ENCODE data around the gene PTPRCAP.
"Not testable (repeated sequence)": the region's sequence is repeated elsewhere in the genome, so short reads cannot be mapped to it uniquely, and the experiment has no call there.

The PTPRCAP gene

GRCh38 chr11:67465530-67465929, 28.0 kb upstream of the PTPRCAP start:
- in situ Hi-C loops (cut with HindIII; ENCODE audit: low sequenced_read_pairs): not testable (repeated sequence)

- in situ Hi-C loops (cut with HindIII; ENCODE audit: low sequenced_read_pairs): no loop called here
Observed at GRCh38 chr11:67465189-67465510, 27.7 kb upstream of the PTPRCAP start.

- in situ Hi-C loops (cut with HindIII; ENCODE audit: low sequenced_read_pairs): no loop called here
Observed at GRCh38 chr11:67464411-67465188, 27.1 kb upstream of the PTPRCAP start.

- in situ Hi-C loops (cut with HindIII; ENCODE audit: low sequenced_read_pairs): no loop called here
Observed at GRCh38 chr11:67463680-67464410, 26.4 kb upstream of the PTPRCAP start.

GRCh38 chr11:67463186-67463585, 25.7 kb upstream of the PTPRCAP start:
- in situ Hi-C loops (cut with HindIII; ENCODE audit: low sequenced_read_pairs): no loop called here

- in situ Hi-C loops (cut with HindIII; ENCODE audit: low sequenced_read_pairs): no loop called here
Observed at GRCh38 chr11:67458266-67458665, 20.8 kb upstream of the PTPRCAP start.

- in situ Hi-C loops (cut with HindIII; ENCODE audit: low sequenced_read_pairs): no loop called here
Observed at GRCh38 chr11:67457453-67457852, 20.0 kb upstream of the PTPRCAP start.

- in situ Hi-C loops (cut with HindIII; ENCODE audit: low sequenced_read_pairs): no loop called here
Observed at GRCh38 chr11:67456068-67456705, 18.7 kb upstream of the PTPRCAP start.

GRCh38 chr11:67455054-67455453, 17.6 kb upstream of the PTPRCAP start, which contains the start of gene CABP4:
CABP4 (plus strand) TSS chr11:67455354; CDS start chr11:67455424, 70 bp downstream.
- in situ Hi-C loops (cut with HindIII; ENCODE audit: low sequenced_read_pairs): no loop called here

- in situ Hi-C loops (cut with HindIII; ENCODE audit: low sequenced_read_pairs): no loop called here
Observed at GRCh38 chr11:67453816-67454732, 16.6 kb upstream of the PTPRCAP start.

- in situ Hi-C loops (cut with HindIII; ENCODE audit: low sequenced_read_pairs): no loop called here
Observed at GRCh38 chr11:67452141-67452952, 14.9 kb upstream of the PTPRCAP start, which contains the start of gene GPR152. GPR152 (minus strand) TSS chr11:67452729; CDS start chr11:67452724, 5 bp downstream.

- in situ Hi-C loops (cut with HindIII; ENCODE audit: low sequenced_read_pairs): no loop called here
Observed at GRCh38 chr11:67451658-67451976, 14.1 kb upstream of the PTPRCAP start.

GRCh38 chr11:67450796-67451657, 13.5 kb upstream of the PTPRCAP start:
- in situ Hi-C loops (cut with HindIII; ENCODE audit: low sequenced_read_pairs): no loop called here

- in situ Hi-C loops (cut with HindIII; ENCODE audit: low sequenced_read_pairs): no loop called here
Observed at GRCh38 chr11:67449116-67449844, 11.8 kb upstream of the PTPRCAP start.

GRCh38 chr11:67448220-67448609, 10.7 kb upstream of the PTPRCAP start:
- in situ Hi-C loops (cut with HindIII; ENCODE audit: low sequenced_read_pairs): no loop called here

GRCh38 chr11:67445515-67445914, 8.0 kb upstream of the PTPRCAP start:
- in situ Hi-C loops (cut with HindIII; ENCODE audit: low sequenced_read_pairs): no loop called here

GRCh38 chr11:67442504-67443404, 5.3 kb upstream of the PTPRCAP start:
- in situ Hi-C loops (cut with HindIII; ENCODE audit: low sequenced_read_pairs): no loop called here

All from DLD1 (cell line).